ENCODE measurements around the gene SIRT5.

The SIRT5 gene

GRCh38 chr6:13660893-13661292 lies 86.5 kb downstream of the SIRT5 start:
- no peak overlapping the region for H3K4me3 ChIP-seq (ENCODE audit: control insufficient read depth, low read depth, low read length)
- no peak for DNase-seq (ENCODE audit: low read depth)
- TF ChIP-seq CTCF (conservative IDR thresholded peaks at IDR 0.05; ENCODE audit: control insufficient read depth, insufficient read depth, low read depth, low read length), result no peak

DNA sequence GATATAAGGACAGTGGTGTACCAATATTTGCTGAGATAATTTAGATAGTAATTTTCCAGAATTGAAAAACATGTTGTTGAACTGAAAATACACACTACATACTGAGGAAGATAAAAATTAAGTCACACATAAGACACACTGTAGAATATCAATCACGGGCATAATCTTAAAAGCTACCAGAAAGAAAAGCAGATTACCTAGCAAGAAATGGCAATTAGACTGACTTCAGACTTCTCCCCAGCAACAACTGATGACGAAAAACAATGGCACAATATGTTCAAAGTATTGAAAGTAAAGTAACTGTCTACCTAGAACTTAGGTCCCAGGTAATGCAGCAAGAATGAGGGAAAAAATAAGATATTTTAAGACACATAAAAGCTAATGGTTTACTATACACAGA lies 87.2 kb downstream of the SIRT5 start:
- TF ChIP-seq CTCF (conservative IDR thresholded peaks at IDR 0.05; ENCODE audit: control insufficient read depth, insufficient read depth, low read depth, low read length), result no peak
- no peak overlapping the region for H3K4me3 ChIP-seq (ENCODE audit: control insufficient read depth, low read depth, low read length)
- DNase-seq (ENCODE audit: low read depth), result no peak

- DNase-seq (ENCODE audit: low read depth), result no peak
- H3K4me3 ChIP-seq (ENCODE audit: control insufficient read depth, low read depth, low read length), result no peak overlapping the region
- TF ChIP-seq CTCF (conservative IDR thresholded peaks at IDR 0.05; ENCODE audit: control insufficient read depth, insufficient read depth, low read depth, low read length), result no peak
These were observed 88.4 kb downstream of the SIRT5 start for GRCh38 chr6:13662651-13663334.

DNA sequence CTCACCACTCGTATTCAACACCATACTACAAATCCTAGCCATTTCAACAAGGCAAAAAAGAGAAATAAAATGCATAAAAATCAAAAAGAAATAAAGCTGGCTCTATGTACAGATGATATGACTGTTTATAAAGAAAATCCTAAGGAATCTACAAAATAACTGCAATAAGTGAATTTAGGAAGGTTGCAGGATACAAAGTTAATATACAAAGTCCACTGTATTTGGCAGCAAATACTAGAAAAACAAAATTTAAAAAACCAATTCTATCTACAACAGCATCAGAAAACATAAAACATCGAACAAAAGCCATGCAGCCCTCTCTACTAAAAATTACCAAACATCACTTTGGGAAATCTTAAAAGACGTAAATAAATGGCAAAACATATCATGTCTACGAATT lies 89.6 kb downstream of the SIRT5 start:
- no peak overlapping the region for H3K4me3 ChIP-seq (ENCODE audit: control insufficient read depth, low read depth, low read length)
- no peak for DNase-seq (ENCODE audit: low read depth)
- no peak for TF ChIP-seq CTCF (conservative IDR thresholded peaks at IDR 0.05; ENCODE audit: control insufficient read depth, insufficient read depth, low read depth, low read length)

All from fibroblast of mammary gland (primary cell).